Measurements from ENCODE around the gene FSTL4.

DNA sequence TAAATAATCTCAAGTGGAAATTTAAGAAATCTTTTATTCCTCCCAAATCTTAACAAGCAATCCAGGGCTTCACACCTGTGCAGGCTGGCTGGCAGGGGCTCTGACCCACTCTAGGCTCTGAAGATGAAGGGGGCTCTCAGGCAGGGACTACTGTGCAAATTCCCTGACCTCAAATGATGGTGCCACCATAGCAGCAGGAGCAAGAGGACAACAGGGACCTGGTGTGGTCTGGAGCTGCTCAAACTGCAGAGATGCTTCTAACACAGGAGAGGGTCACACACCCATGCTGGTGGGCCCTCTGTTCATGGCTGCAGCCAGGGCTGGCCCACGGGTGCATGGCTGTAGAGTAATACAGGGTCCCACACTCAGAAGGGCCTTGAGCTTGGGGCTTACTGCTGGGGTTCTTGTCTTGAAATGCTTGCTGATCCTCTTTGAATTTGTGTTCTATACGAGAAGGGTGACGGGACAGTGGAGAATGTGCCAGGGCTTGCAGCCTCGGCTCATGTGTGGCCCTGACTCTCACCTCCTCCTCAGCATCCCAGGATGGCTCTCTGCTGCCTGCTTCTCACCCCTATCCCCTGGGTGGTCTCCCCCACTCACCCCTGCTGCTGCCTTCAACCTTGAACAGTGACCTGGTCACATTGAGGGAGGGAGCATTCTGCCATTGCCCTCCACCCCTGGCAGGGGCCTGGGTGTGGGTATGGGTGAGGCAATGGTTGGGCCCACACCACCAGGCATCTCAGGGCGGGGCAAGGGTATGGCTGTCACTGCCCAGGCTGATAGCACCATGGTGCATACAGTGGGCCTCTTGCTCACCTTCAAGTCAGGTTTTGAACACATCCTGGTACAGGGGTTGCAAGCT is 191.7 kb downstream of the FSTL4 start:
- TF ChIP-seq EZH2 (IDR thresholded peaks at IDR 0.05; ENCODE audit: low read depth, unreplicated experiment), result no peak
- TF ChIP-seq POLR2AphosphoS5 (IDR thresholded peaks at IDR 0.05; ENCODE audit: low read depth), result no peak
- TF ChIP-seq, protein P1, sequence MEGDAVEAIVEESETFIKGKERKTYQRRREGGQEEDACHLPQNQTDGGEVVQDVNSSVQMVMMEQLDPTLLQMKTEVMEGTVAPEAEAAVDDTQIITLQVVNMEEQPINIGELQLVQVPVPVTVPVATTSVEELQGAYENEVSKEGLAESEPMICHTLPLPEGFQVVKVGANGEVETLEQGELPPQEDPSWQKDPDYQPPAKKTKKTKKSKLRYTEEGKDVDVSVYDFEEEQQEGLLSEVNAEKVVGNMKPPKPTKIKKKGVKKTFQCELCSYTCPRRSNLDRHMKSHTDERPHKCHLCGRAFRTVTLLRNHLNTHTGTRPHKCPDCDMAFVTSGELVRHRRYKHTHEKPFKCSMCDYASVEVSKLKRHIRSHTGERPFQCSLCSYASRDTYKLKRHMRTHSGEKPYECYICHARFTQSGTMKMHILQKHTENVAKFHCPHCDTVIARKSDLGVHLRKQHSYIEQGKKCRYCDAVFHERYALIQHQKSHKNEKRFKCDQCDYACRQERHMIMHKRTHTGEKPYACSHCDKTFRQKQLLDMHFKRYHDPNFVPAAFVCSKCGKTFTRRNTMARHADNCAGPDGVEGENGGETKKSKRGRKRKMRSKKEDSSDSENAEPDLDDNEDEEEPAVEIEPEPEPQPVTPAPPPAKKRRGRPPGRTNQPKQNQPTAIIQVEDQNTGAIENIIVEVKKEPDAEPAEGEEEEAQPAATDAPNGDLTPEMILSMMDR (conservative IDR thresholded peaks at IDR 0.05; ENCODE audit: low read depth in 2 of 2), result no peak
- TF ChIP-seq EZH2phosphoT487 (IDR thresholded peaks at IDR 0.05; ENCODE audit: unreplicated experiment), result no peak
- no peak for TF ChIP-seq STAT1 (IDR thresholded peaks at IDR 0.05; ENCODE audit: unreplicated experiment)
- TF ChIP-seq ETS1 (IDR thresholded peaks at IDR 0.05), result no peak
- no peak for TF ChIP-seq ZNF331 (CRISPR knock-in tag; IDR thresholded peaks at IDR 0.05; ENCODE audit: low read depth)
- TF ChIP-seq JUNB (IDR thresholded peaks at IDR 0.05; ENCODE audit: unreplicated experiment), result no peak
- TF ChIP-seq REST (IDR thresholded peaks at IDR 0.05; ENCODE audit: unreplicated experiment), result no peak
